Brain microvascular endothelial cell (primary cell): ENCODE results near the gene CLSTN1.

Experiments
- DNase-seq: peaks from one replicate; pipeline ENCODE4 v3.0.0-alpha.2; 2020
- H3K27ac ChIP-seq: fragments of 250-450 bp; sonication (Bioruptor Pico); 2 replicates; pipeline ENCODE4 v1.5.1; 2020; ENCODE audit warnings: mild to moderate bottlenecking, moderate library complexity
- H3K27me3 ChIP-seq: fragments of 250-450 bp; sonication (Bioruptor Pico); replicated peaks from 2 replicates; pipeline ENCODE4 v1.5.1; 2020; ENCODE audit warnings: mild to moderate bottlenecking
- H3K36me3 ChIP-seq: fragments of 250-450 bp; sonication (Bioruptor Pico); replicated peaks from 2 replicates; pipeline ENCODE4 v1.5.1; 2020; ENCODE audit warnings: mild to moderate bottlenecking
- H3K4me3 ChIP-seq: 2 replicates; pipeline ENCODE4 v1.5.1; 2011; ENCODE audit warnings: low read depth, mild to moderate bottlenecking, control low read depth, low read length, moderate library complexity
- CTCF ChIP-seq: IDR thresholded peaks from 2 replicates; pipeline ENCODE4 v1.5.1; 2011; ENCODE audit warnings: low read depth, mild to moderate bottlenecking, moderate library complexity, low read length, control low read depth, inconsistent platforms; ENCODE audit errors: missing control alignments
- in situ Hi-C: cut with HindIII; loops from 2 replicates; pipeline ENCODE4 v1.10.0; 2017; ENCODE audit warnings: low sequenced_read_pairs, low pct_ligation_motif_present

Gene CLSTN1

GRCh38 chr1:9731561-9731960, 92.2 kb downstream of the CLSTN1 start:
- Histone ChIP-seq H3K36me3 (peaks cover 79% of the 10 kb centered on the region), H3K27ac (no peak overlapping the region), H3K27me3 (no peaks in the 10 kb centered on the region), H3K4me3 (no peak overlapping the region)
- in situ Hi-C loops: no loop called here
- DNase-seq: no peak
- no peak for TF ChIP-seq CTCF

- no peak for DNase-seq
- no peak for TF ChIP-seq CTCF
- no peak overlapping the region for H3K4me3 ChIP-seq
- H3K27me3 ChIP-seq: no peaks in the 10 kb centered on the region
- in situ Hi-C loops: no loop called here
- H3K27ac ChIP-seq: no peak overlapping the region
- H3K36me3 ChIP-seq: peaks cover 74% of the 10 kb centered on the region
Measured at GRCh38 chr1:9731051-9731537, 92.7 kb downstream of the CLSTN1 start.

GRCh38 chr1:9730096-9730901, 93.5 kb downstream of the CLSTN1 start:
- H3K36me3 ChIP-seq: peaks cover 66% of the 10 kb centered on the region
- no peak overlapping the region for H3K27ac ChIP-seq
- no peaks in the 10 kb centered on the region for H3K27me3 ChIP-seq
- no peak for DNase-seq
- in situ Hi-C loops: no loop called here
- no peak for TF ChIP-seq CTCF
- H3K4me3 ChIP-seq: no peak overlapping the region

GRCh38 chr1:9729523-9729922, 94.2 kb downstream of the CLSTN1 start:
- Histone ChIP-seq H3K27me3 (no peaks in the 10 kb centered on the region), H3K36me3 (peaks cover 58% of the 10 kb centered on the region), H3K27ac (no peak overlapping the region), H3K4me3 (no peak overlapping the region)
- no peak for DNase-seq
- in situ Hi-C loops: no loop called here
- no peak for TF ChIP-seq CTCF

GRCh38 chr1:9728451-9729295, 95.1 kb downstream of the CLSTN1 start:
- DNase-seq: no peak
- peaks cover 54% of the 10 kb centered on the region for H3K36me3 ChIP-seq
- H3K27ac ChIP-seq: no peak overlapping the region
- no peak for TF ChIP-seq CTCF
- no peaks in the 10 kb centered on the region for H3K27me3 ChIP-seq
- no peak overlapping the region for H3K4me3 ChIP-seq
- in situ Hi-C loops: no loop called here
